C4-2B (cell line): ENCODE measurements around the gene SH3BGRL3.

Experiments used
- ZFX ChIP-seq: fragments of 450-650 bp; IDR thresholded peaks from 2 replicates; pipeline ENCODE4 v1.6.1; 2017
- TF ChIP-seq, protein P1 (sequence below): fragments of 450-650 bp; conservative IDR thresholded peaks from 2 replicates; pipeline ENCODE4 v1.5.1; 2017; ENCODE audit warnings: mild to moderate bottlenecking

DNA sequence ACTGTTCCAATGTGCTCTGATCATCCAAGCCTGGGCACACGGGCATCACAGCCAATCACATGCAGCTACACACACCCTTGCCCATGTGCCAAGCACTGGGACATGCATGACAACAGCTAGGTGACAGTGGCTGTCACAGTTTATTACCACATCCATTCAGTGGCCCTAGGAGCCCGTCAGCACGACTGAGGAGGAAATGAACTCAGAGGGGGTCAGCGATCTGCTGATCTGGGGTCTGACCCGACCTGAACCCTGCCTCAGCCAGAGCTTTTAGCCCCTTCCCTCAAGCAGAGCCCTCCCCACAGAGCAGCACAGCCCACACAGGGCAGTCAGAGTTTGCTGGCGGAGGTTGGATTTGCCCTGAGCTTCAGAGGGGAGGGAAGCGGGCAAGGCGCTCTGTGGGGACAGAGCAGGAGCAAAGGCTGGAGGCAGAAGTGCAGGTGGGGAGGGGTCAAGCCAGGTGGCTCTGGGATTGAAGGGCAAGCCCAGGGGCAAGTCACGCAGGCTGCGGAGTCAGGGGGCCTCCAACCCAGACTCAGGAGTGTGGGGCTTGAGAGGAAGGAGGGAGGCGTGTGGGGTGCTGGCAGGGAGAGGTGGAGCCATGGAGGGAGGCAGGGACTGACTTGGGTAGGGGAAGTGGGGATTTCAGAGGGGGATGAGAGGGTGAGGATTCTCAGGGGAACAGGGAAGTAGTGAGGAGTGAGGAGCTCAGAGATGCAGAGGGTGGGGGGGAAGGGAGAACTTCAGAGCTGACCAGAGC, 10.4 kb downstream of the SH3BGRL3 start:
- TF ChIP-seq, protein P1, sequence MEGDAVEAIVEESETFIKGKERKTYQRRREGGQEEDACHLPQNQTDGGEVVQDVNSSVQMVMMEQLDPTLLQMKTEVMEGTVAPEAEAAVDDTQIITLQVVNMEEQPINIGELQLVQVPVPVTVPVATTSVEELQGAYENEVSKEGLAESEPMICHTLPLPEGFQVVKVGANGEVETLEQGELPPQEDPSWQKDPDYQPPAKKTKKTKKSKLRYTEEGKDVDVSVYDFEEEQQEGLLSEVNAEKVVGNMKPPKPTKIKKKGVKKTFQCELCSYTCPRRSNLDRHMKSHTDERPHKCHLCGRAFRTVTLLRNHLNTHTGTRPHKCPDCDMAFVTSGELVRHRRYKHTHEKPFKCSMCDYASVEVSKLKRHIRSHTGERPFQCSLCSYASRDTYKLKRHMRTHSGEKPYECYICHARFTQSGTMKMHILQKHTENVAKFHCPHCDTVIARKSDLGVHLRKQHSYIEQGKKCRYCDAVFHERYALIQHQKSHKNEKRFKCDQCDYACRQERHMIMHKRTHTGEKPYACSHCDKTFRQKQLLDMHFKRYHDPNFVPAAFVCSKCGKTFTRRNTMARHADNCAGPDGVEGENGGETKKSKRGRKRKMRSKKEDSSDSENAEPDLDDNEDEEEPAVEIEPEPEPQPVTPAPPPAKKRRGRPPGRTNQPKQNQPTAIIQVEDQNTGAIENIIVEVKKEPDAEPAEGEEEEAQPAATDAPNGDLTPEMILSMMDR = no peak
- TF ChIP-seq ZFX = no peak
